Tibial nerve (tissue), 4 donors: ENCODE results near the gene COX7A2L.

Source experiments
- CTCF ChIP-seq, 5 experiments: fragments of 200-600 bp in 3 of 5; fragments of 450-650 bp in 2 of 5; sonication (generic) in 3 of 5; IDR thresholded peaks; one replicate each; pipeline ENCODE4 v1.5.1; 2016 to 2019; ENCODE audit warnings: antibody characterized with exemption in 5 of 5, mild to moderate bottlenecking in 3 of 5, moderate library complexity in 2 of 5
- EP300 ChIP-seq, 2 donors: sonication (generic); formaldehyde crosslinking; IDR thresholded peaks; one replicate each; pipeline ENCODE4 v1.6.1; 2017; ENCODE audit warnings: antibody characterized with exemption in 2 of 2, mild to moderate bottlenecking in 1 of 2
- POLR2A ChIP-seq, 2 donors: fragments of 450-650 bp; IDR thresholded peaks; one replicate each; pipeline ENCODE4 v1.6.1; 2017; ENCODE audit warnings: antibody characterized with exemption in 2 of 2, mild to moderate bottlenecking in 2 of 2, moderate library complexity in 2 of 2

GRCh38 chr2:42363413-42363812, 2.4 kb upstream of the COX7A2L start:
- TF ChIP-seq POLR2A (IDR thresholded peaks at IDR 0.05) (no peak), CTCF (IDR thresholded peaks at IDR 0.05) (no peak), EP300 (IDR thresholded peaks at IDR 0.05) (no peak)
